Osteoblast (primary cell): Measurements from ENCODE around the gene VIPR2. TPM values are rescaled to one million over a fixed set of nuclear protein-coding genes. Genes with fewer than 3 reads are reported as not detected.

Experiments
- DNase-seq: peaks from one replicate; pipeline ENCODE4 v3.0.0; 2011; ENCODE audit warnings: low spot score, mixed read lengths; ENCODE audit not compliant: insufficient read length; ENCODE audit errors: missing footprints
- H2AFZ ChIP-seq: 2 replicates; pipeline ENCODE4 v1.6.0; 2011; ENCODE audit warnings: mild to moderate bottlenecking, low read length
- H3K27ac ChIP-seq: 2 replicates; pipeline ENCODE4 v1.5.1; 2011; ENCODE audit warnings: mild to moderate bottlenecking, low read depth, low read length, moderate library complexity
- H3K27me3 ChIP-seq: 2 replicates; pipeline ENCODE4 v1.6.0; 2012; ENCODE audit warnings: mild to moderate bottlenecking, control low read depth, inconsistent platforms, low read length, moderate library complexity; ENCODE audit not compliant: insufficient read depth
- H3K36me3 ChIP-seq: 2 replicates; pipeline ENCODE4 v1.5.1; 2011; ENCODE audit warnings: mild to moderate bottlenecking, low read length, control low read depth, moderate library complexity; ENCODE audit not compliant: insufficient read depth
- H3K4me1 ChIP-seq: 2 replicates; pipeline ENCODE4 v1.5.1; 2011; ENCODE audit warnings: mild to moderate bottlenecking, low read length, control low read depth, moderate library complexity; ENCODE audit not compliant: insufficient read depth
- H3K4me2 ChIP-seq: 2 replicates; pipeline ENCODE4 v1.6.0; 2011; ENCODE audit warnings: mild to moderate bottlenecking, low read length; ENCODE audit not compliant: insufficient read depth
- H3K4me3 ChIP-seq: fragments of 200-600 bp; sonication (generic); 3 replicates; pipeline ENCODE4 v1.5.1; 2012; ENCODE audit warnings: mild to moderate bottlenecking, low read length, inconsistent platforms; ENCODE audit not compliant: insufficient read depth
- H3K79me2 ChIP-seq: 2 replicates; pipeline ENCODE4 v1.6.0; 2012; ENCODE audit warnings: mild to moderate bottlenecking, low read length, control low read depth, inconsistent platforms; ENCODE audit not compliant: insufficient read depth
- H3K9me3 ChIP-seq: 2 replicates; pipeline ENCODE4 v1.5.1; 2011; ENCODE audit warnings: low read depth, low read length, control low read depth
- H4K20me1 ChIP-seq: 2 replicates; pipeline ENCODE4 v1.6.0; 2012; ENCODE audit warnings: mild to moderate bottlenecking, low read length, control low read depth; ENCODE audit not compliant: insufficient read depth
- total RNA-seq: library from RNA; depleted of rRNA; stranded (reverse); fragments of >200 nt; gene quantifications from 2 replicates; pipeline ENCODE4 v1.2.3, GENCODE V29; 2012
- TF ChIP-seq, protein P1 (sequence below): IDR thresholded peaks from 2 replicates; pipeline ENCODE4 v1.5.1; 2011; ENCODE audit warnings: mild to moderate bottlenecking, low read depth, low read length, moderate library complexity; ENCODE audit errors: extremely low read depth

The VIPR2 gene
- total RNA-seq, 1 donor: not detected

DNA sequence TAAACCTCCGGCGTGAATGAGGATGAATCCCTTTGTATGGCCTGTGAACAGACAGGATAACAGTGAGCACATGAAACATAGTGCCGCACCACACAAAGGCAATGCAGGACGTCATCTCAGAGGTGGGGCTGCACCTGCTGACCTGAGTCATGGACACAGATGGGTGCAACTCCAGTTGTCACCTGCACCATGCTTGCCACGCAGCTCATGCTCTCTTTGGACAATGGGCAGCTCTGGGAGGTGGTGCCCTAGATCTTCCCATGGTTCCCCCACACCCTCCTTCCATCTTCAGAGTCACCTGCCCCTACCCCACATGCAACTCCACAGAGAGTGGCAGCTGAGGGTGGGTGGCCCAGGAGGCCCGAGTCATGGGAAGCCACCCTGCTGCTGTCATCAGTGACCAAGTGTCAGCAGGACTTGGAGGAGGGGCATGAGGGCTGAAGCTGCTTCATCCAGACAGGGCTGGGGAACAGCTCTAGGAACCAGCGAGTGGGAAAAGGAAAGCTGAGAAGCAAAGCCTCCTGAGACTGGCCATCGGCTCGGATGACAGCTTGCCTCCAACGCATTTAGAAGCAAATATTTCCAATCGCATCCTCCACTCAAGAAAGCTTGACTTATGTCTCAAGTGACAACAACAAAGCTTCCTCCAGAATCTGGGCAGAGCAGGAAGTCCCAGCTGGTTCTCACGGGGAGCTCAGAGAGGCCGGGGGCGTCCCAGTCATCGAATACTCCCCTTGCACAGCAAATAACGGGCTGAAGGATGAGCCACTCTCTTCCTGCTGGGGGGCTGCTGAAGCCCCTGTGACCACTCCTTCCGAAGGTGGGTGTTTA, 27.1 kb downstream of the VIPR2 start:
- Histone ChIP-seq H3K4me3 (no peak overlapping the region), H3K27ac (no peak overlapping the region), H3K9me3 (no peaks in the 10 kb centered on the region), H3K36me3 (no peaks in the 10 kb centered on the region), H4K20me1 (no peaks in the 10 kb centered on the region), H3K4me1 (no peaks in the 10 kb centered on the region), H3K79me2 (no peaks in the 10 kb centered on the region), H3K4me2 (no peak overlapping the region), H3K27me3 (no peaks in the 10 kb centered on the region), H2AFZ (no peak overlapping the region)
- TF ChIP-seq, protein P1, sequence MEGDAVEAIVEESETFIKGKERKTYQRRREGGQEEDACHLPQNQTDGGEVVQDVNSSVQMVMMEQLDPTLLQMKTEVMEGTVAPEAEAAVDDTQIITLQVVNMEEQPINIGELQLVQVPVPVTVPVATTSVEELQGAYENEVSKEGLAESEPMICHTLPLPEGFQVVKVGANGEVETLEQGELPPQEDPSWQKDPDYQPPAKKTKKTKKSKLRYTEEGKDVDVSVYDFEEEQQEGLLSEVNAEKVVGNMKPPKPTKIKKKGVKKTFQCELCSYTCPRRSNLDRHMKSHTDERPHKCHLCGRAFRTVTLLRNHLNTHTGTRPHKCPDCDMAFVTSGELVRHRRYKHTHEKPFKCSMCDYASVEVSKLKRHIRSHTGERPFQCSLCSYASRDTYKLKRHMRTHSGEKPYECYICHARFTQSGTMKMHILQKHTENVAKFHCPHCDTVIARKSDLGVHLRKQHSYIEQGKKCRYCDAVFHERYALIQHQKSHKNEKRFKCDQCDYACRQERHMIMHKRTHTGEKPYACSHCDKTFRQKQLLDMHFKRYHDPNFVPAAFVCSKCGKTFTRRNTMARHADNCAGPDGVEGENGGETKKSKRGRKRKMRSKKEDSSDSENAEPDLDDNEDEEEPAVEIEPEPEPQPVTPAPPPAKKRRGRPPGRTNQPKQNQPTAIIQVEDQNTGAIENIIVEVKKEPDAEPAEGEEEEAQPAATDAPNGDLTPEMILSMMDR: no peak
- DNase-seq: peak; percentile 64

DNA sequence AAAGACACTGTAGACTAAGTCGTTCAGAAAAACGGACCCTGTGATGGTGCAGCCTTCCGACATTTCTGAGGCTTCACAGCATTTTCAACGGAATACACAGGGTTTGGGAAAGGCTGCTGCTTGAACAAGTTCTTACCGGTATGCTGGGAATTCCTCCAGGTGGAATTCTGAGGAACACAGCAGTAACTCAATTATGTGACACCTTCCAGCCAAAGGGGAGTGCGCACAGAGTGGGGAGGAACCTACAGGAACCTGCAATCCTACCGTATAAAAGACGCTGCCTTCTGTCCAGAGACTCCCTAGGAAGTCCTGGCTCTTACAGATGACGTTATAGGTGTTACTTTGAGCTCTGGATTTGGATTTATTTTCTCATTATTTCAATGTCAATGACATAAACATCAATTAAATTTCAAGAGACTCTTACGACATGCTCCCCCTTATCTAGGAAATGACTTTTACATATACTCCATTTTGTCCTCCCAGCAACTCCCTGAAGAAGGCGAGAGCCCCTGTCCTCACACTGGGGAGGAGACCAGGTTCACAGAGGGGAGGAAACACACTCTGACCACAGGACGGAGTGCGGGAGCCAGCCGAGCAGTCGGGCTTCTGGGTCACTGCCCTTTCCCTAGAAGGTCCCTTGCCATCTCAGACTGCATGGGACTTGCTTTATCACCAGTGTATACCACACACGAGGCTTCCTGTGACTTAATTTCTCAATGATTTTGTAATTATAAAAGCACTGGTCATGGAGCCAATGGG, 27.9 kb downstream of the VIPR2 start:
- Histone ChIP-seq H3K36me3 (no peaks in the 10 kb centered on the region), H3K9me3 (no peaks in the 10 kb centered on the region), H3K4me2 (no peak overlapping the region), H3K27me3 (no peaks in the 10 kb centered on the region), H3K27ac (no peak overlapping the region), H3K4me1 (no peaks in the 10 kb centered on the region), H3K79me2 (no peaks in the 10 kb centered on the region), H4K20me1 (no peaks in the 10 kb centered on the region), H2AFZ (no peak overlapping the region), H3K4me3 (no peak overlapping the region)
- TF ChIP-seq, protein P1: no peak
- peak; percentile 48 for DNase-seq

DNA sequence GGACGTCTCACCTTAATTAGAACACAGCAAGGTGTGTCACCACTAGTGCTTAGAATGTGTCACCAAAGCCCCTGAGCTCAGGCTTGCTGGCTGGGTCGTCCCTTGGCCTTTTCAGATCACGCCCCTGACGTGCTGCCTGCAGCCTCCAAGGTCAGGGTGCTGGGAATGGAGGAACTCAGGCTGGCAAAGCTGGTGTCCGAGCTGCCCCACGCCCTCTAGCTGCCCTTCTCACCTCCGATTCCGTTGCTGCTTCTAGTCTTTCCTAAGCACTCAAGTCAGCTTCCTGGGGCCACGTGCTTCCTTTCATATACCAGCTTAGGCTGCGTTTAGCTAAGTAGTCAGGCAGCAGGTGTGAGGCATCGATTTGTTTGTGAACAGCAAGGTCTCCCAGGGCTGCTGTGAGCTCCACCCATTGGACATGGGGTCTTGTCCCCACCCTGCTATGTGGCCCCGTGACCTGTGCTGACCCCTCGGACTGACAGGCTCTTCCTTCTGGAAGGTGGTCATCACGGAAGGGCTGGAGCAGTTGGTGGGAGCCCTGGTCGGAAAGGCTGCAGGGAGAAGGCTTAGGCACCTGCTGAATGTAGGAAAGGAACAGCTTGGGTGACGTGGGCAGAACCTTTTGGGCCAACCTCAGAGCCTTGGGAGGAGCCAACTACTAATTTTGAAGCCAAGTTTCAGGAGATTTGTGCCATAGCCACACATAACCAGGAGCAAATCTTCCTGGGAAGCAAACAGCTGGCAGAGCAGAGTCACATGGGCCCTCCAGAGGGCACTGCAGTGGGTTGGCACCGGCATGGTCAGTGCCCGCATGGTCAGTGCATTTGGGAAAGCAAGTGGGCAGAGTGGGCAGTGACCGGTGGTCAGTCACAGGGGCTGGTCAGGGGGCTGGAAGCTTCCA, 28.8 kb downstream of the VIPR2 start:
- no peaks in the 10 kb centered on the region for H4K20me1 ChIP-seq
- no peak for DNase-seq
- no peaks in the 10 kb centered on the region for H3K4me1 ChIP-seq
- H3K9me3 ChIP-seq: no peaks in the 10 kb centered on the region
- no peaks in the 10 kb centered on the region for H3K79me2 ChIP-seq
- H3K36me3 ChIP-seq: no peaks in the 10 kb centered on the region
- TF ChIP-seq, protein P1: no peak
- H3K4me3 ChIP-seq: no peak overlapping the region
- H3K27me3 ChIP-seq: no peaks in the 10 kb centered on the region
- no peak overlapping the region for H3K27ac ChIP-seq
- H3K4me2 ChIP-seq: no peak overlapping the region
- H2AFZ ChIP-seq: no peak overlapping the region
